Cardiac fibroblast (primary cell): Measurements from ENCODE around the gene PRSS21.

ENCODE experiments used
- DNase-seq, 2 donors: peaks; one replicate each; pipeline versions ENCODE4 v3.0.0 to v3.0.0-alpha.2; 2010; ENCODE audit warnings: low read depth in 2 of 2
- H3K4me3 ChIP-seq, 2 donors: replicated peaks in 1 of 2; 1 replicate in 1 of 2; 2 replicates in 1 of 2; pipeline ENCODE4 v1.5.1; 2011; ENCODE audit warnings: low read depth in 2 of 2, low read length in 2 of 2, mild to moderate bottlenecking in 2 of 2, moderate library complexity in 1 of 2
- TF ChIP-seq, protein P1 (sequence below): IDR thresholded peaks from one replicate; pipeline ENCODE4 v1.5.1; 2011; ENCODE audit warnings: low read depth, mild to moderate bottlenecking, low read length, inconsistent platforms

The PRSS21 gene

DNA sequence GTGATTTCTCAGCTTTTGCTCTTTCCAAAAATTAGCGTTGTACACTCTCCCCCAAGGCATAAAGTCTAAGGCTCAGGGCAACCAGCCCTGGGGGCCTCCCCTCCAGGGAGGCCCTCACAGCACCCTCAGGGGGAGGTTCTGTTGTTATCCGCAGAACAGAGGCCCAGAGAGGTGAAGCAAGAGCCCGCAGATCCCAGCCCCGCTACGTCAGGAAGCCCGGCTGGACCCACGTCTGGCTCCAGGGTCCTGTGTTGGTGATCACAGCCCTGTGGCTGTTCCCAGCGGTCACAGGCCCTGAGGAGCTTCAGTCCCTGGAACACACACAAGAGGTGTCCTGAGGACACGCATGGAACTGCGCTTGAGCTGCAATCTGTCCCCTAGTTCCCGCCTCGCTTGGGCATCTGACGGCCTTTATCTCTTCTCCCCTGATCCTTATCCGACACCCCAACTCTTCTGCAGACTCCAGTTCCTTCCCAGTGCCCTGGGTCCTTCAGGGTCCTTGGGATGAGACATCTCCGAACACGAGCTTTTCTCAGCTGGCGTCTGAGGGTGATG is 11.9 kb downstream of the PRSS21 start:
- TF ChIP-seq, protein P1, sequence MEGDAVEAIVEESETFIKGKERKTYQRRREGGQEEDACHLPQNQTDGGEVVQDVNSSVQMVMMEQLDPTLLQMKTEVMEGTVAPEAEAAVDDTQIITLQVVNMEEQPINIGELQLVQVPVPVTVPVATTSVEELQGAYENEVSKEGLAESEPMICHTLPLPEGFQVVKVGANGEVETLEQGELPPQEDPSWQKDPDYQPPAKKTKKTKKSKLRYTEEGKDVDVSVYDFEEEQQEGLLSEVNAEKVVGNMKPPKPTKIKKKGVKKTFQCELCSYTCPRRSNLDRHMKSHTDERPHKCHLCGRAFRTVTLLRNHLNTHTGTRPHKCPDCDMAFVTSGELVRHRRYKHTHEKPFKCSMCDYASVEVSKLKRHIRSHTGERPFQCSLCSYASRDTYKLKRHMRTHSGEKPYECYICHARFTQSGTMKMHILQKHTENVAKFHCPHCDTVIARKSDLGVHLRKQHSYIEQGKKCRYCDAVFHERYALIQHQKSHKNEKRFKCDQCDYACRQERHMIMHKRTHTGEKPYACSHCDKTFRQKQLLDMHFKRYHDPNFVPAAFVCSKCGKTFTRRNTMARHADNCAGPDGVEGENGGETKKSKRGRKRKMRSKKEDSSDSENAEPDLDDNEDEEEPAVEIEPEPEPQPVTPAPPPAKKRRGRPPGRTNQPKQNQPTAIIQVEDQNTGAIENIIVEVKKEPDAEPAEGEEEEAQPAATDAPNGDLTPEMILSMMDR, result no peak
- DNase-seq, result no peak
- H3K4me3 ChIP-seq, result no peak overlapping the region

DNA sequence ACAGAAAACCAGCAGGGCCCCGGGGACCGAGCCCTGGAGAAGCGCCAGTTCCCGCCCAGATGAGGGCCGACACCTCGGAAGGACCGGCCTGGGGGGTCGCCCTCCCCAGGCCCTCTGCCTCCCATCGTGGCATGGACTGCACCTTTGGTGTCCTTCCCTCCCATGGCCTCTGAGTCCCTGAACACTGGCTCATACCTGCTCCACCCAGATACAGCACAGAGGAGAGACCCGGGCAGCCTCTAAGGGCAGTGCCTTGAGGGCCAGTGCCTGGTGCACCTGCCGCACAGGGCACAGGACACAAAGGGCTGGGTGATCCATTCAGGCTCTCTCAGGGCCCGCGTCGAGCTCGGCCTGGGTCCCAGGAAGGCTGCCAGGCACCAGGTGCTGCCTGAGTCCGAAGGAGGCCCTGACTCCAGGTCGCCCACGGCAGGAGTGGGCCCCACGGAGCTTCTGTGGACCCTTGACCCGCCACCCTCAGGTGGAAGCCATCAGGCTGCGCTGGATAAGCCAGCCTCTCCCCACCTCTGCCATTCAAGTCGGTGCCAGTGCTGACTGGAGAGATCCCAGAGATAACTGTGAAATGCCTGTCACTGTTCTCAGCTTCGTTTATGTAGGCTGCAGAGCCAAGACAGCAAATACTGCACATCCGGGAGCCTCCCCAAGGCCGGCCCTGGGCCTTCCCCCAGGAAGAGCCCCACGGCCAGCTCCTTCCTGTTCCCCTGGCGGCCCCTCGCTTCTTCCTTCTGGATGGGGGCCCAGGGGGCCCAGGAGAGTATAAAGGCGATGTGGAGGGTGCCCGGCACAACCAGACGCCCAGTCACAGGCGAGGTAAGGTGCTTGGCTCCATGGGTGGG is 12.7 kb downstream of the PRSS21 start, which contains the start of gene ZG16B:
Gene ZG16B (plus strand): TSS at position 803 of the 854 bp plus-strand sequence. CDS start 139 bp downstream, outside the sequence.
- DNase-seq, result no peak
- no peak within 1 kb of the TSS for H3K4me3 ChIP-seq
- TF ChIP-seq, protein P1, result no peak

DNA sequence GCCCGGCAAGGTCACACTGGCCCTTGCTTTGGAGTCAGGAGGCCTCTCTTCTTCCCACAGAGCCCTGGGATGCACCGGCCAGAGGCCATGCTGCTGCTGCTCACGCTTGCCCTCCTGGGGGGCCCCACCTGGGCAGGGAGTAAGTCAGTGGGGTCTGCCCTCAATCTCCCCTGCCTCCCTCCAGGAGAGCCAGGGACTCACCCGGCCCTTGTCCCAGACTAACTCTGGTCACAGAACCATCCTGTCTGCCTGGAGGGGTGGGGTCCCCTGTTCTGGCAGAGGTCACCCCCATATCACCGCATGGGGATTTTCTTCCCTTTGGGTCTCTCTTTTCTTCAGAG is 13.3 kb downstream of the PRSS21 start:
- no peak overlapping the region for H3K4me3 ChIP-seq
- DNase-seq, result no peak
- TF ChIP-seq, protein P1, result no peak

DNA sequence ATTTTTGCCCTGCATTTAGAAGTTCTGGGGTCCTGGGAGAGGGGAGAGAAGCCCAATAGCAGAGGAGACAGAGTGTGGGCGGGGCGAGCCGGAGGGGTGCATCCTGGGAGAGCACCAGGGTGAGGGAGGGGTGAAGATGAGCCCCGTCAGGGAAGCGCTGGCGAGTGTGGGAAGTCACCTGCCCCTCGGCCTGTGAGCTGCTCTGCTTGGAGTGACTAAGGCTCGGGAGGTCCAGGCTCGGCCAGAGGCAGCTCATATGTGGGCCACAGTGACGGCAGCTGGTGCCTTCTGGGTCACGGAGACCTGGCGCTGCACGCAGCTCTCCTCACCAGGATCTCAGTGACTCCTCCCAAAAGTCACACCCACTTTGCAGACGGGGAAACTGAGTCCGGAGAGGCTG is 14.2 kb downstream of the PRSS21 start:
- DNase-seq, result no peak
- no peak overlapping the region for H3K4me3 ChIP-seq
- TF ChIP-seq, protein P1, result no peak

DNA sequence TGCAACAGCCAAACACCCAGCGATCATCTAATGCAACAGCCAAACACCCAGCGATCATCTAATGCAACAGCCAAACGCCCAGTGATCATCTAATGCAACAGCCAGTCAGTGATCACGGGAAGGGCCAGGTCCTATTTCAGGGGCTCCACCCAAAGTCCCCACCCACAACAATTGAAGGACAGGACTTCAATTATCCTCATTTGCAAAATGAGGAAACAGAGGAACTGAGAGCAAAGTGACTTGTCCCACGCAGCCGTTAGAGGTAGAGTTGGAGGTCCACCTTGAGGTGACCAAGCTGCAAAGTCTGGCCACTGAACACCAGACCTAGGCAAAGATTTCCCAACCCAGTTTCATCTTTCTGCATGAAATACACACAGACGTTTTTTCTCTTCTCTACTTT is 16.7 kb downstream of the PRSS21 start:
- TF ChIP-seq, protein P1, result no peak
- no peak for DNase-seq
- H3K4me3 ChIP-seq, result no peak overlapping the region

DNA sequence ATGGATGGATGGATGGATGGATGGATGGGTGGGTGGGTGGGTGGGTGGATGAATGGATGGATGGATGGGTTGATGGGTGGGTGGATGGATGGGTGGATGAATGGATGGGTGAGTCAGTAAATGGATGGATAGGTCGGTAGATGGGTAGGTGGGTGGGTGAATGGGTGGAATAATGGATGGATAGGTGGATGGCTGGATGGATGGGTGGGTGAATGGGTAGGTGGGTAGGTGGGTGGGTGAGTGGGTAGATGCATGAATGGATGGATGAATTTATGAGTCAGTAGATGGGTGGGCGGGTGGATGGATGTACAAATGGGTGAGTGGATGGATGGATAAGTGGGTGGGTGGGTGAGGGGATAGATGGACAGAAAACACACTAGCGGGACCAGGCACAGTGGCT is 17.9 kb downstream of the PRSS21 start:
- TF ChIP-seq, protein P1, result no peak
- DNase-seq, result no peak
- H3K4me3 ChIP-seq, result no peak overlapping the region
